ENCODE results near the gene AGBL4. TPM values are rescaled to one million over a fixed set of nuclear protein-coding genes. Genes with fewer than 3 reads are reported as not detected.

AGBL4 gene
- total and polyA plus RNA-seq, 2 of the 13 experiments (the other 11 are each of a cell fraction or from before 2014, with no cell fraction given), result not detected

- DNase-seq (ENCODE audit: low spot score) (no peak), FAIRE-seq (no peak), ATAC-seq (no peak)
- BruUV-seq (replicated peaks), result no TSS peak
- Histone ChIP-seq H3K4me2 (ENCODE audit: low read depth, low read length) (no peak overlapping the region), H4K20me1 (ENCODE audit: insufficient read depth, low read length) (no peaks in the 10 kb centered on the region), H3K27me3 (ENCODE audit: control insufficient read depth in 1 of 2, insufficient read depth in 2 of 2, low read length in 2 of 2) (no peaks in the 10 kb centered on the region), H3K9ac (ENCODE audit: insufficient read depth, low read depth, low read length) (no peak overlapping the region), H3K27ac (ENCODE audit: extremely low read length, insufficient read depth, low read length) (no peak overlapping the region), H3K9me3 (ENCODE audit: low read length) (no peaks in the 10 kb centered on the region), H3K79me2 (ENCODE audit: insufficient read depth, low read length) (no peaks in the 10 kb centered on the region), H3K4me1 (ENCODE audit: insufficient read depth, low read length) (no peaks in the 10 kb centered on the region), H3K4me3 (replicated peaks in 1 of 3; ENCODE audit: insufficient read depth in 1 of 3, low read depth in 2 of 3, low read length in 3 of 3) (no peak overlapping the region), H3K36me3 (replicated peaks in 1 of 2; ENCODE audit: control insufficient read depth in 1 of 2, insufficient read depth in 2 of 2, low read length in 2 of 2) (no peaks in the 10 kb centered on the region), H2AFZ (ENCODE audit: low read length) (no peak overlapping the region)
- in situ Hi-C loops (cut with HindIII; ENCODE audit: extremely low pct_ligation_motif_present, low pct_unique_long_range_greater_than_20kb) (no loop called here), intact Hi-C loops (cut with micrococcal nuclease; ENCODE audit: unreplicated experiment) (no loop called here)
- TF ChIP-seq ZNF772 (CRISPR knock-in tag; IDR thresholded peaks at IDR 0.05), result no peak
- TF ChIP-seq ZNF768 (CRISPR knock-in tag; IDR thresholded peaks at IDR 0.05), result no peak
- TF ChIP-seq TCF12 (IDR thresholded peaks at IDR 0.05), result no peak
- no peak for TF ChIP-seq TCF12 (CRISPR knock-in tag; IDR thresholded peaks at IDR 0.05)
- no peak for TF ChIP-seq ZBTB49 (CRISPR knock-in tag; IDR thresholded peaks at IDR 0.05; ENCODE audit: borderline replicate concordance)
- TF ChIP-seq SNAPC4 (CRISPR knock-in tag; IDR thresholded peaks at IDR 0.05), result no peak
- no peak for TF ChIP-seq SMAD3 (CRISPR knock-in tag; IDR thresholded peaks at IDR 0.05)
- no peak for TF ChIP-seq ZNF138 (CRISPR knock-in tag; IDR thresholded peaks at IDR 0.05; ENCODE audit: low read depth)
- TF ChIP-seq PTBP1 (IDR thresholded peaks at IDR 0.05; ENCODE audit: low read depth, low read length, poor library complexity, severe bottlenecking), result no peak
- TF ChIP-seq PRMT3 (CRISPR knock-in tag; IDR thresholded peaks at IDR 0.05; ENCODE audit: borderline replicate concordance, low read depth), result no peak
- TF ChIP-seq SIN3A (IDR thresholded peaks at IDR 0.05; ENCODE audit: borderline replicate concordance, low read depth, low read length), result no peak
- no peak for TF ChIP-seq ARNT2 (CRISPR knock-in tag; IDR thresholded peaks at IDR 0.05; ENCODE audit: low read depth)
- ChIA-PET CTCF (ENCODE audit: low intra/inter-chr PET ratio, low total read pairs) (no interaction called here), POLR2A (no interaction called here)
These were observed 1194.3 kb downstream of the AGBL4 start for GRCh38 chr1:48829446-48829845.
